GM12873 (cell line): ENCODE results near the gene DKK3.

Experiments
- CTCF ChIP-seq: IDR thresholded peaks from 2 replicates; pipeline ENCODE4 v1.5.1; 2012; ENCODE audit warnings: low read depth, mild to moderate bottlenecking, moderate library complexity, low read length, control low read depth; ENCODE audit not compliant: insufficient read depth; ENCODE audit errors: missing control alignments

Gene DKK3

GRCh38 chr11:11923828-11924227 lies 84.6 kb downstream of the DKK3 start:
- no peak for TF ChIP-seq CTCF

DNA sequence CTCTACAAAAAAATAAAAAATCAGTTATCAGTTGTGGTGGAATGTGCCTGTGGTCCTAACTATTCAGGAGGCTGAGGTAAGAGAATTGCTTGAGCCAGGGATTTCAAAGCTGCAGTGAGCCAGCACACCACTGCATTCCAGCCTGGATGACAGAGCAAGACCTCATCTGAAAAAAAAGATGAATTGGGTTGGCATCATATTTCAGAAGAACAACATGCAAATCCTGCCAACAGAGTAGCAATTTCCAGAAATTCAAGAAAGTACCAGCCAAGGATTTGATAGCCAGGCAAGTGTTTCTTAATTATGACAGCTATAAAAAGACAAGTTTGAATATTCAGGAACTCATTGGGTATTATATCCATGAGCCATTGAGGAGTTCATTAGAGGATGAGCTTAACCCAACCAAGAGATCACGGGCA lies 91.4 kb downstream of the DKK3 start:
- TF ChIP-seq CTCF, result no peak

DNA sequence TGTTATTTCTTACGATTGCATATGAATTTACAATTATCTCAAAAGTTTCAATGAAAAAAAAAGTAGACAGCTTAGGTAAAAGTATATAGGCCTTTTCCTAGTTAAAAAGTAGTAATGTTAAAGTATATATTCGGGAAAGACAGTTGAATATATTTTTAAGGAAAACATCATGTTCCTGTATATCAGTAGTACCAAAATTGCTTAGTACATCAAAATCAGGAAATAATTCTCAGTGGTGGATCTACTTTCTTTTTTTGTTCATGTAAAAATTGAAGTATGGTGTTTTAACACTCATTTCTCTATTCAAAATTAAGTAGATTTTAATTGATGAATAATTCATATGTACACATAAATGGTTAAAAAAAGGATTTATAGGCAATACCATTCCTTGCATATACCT lies 92.8 kb downstream of the DKK3 start:
- TF ChIP-seq CTCF, result no peak

DNA sequence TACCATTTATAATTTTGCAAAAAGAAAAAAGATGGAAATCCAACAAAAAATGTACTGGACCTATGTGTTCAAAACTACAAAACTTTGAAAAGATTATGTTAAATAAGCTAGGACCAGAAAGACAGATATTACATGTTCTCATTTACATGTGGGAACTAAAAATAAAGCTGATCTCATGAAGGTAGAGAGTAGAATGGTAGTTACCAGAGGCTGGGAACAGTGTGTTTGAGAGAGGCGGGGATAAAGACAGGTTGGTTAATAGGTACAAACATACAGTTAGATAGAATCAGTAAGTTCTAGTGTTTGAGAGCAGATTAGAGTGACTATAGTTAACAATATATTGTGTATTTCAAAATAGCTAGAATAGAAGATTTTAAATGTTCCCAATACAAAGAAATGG lies 95.0 kb downstream of the DKK3 start:
- no peak for TF ChIP-seq CTCF
